Right atrium auricular region (tissue), 2 donors: ENCODE results near the gene CLEC16A. TPM values are rescaled to one million over a fixed set of nuclear protein-coding genes. Genes with fewer than 3 reads are reported as not detected.

Experiments
- DNase-seq: peaks from one replicate; pipeline ENCODE4 v3.0.0-alpha.2; 2019; ENCODE audit warnings: low spot score
- H3K27ac ChIP-seq, 2 donors: fragments of 200-600 bp; sonication (generic); 1 replicate in 1 of 2; 2 replicates in 1 of 2; pipeline ENCODE4 v1.5.1; 2016 to 2019
- H3K27me3 ChIP-seq, 2 donors: fragments of 200-600 bp; sonication (generic); one replicate each; pipeline versions ENCODE4 v1.5.1 to v1.6.0; 2017 to 2019
- H3K36me3 ChIP-seq: fragments of 200-600 bp; sonication (generic); one replicate; pipeline ENCODE4 v1.5.1; 2016
- H3K4me1 ChIP-seq, 2 donors: fragments of 200-600 bp; sonication (generic); one replicate each; pipeline versions ENCODE4 v1.5.1 to v1.6.0; 2017 to 2019
- H3K4me3 ChIP-seq, 2 donors: fragments of 200-600 bp; sonication (generic); 1 replicate in 1 of 2; 2 replicates in 1 of 2; pipeline ENCODE4 v1.5.1; 2017 to 2019; ENCODE audit warnings: mild to moderate bottlenecking in 1 of 2, moderate library complexity in 1 of 2
- H3K9me3 ChIP-seq, 2 donors: fragments of 200-600 bp; sonication (generic); one replicate each; pipeline ENCODE4 v1.5.1; 2019
- CTCF ChIP-seq, 2 donors: fragments of 200-600 bp; sonication (generic); IDR thresholded peaks; one replicate each; pipeline ENCODE4 v1.5.1; 2019; ENCODE audit warnings: antibody characterized with exemption in 2 of 2
- total RNA-seq, 2 donors: library from RNA; depleted of rRNA; stranded (reverse); fragments of >200 nt; gene quantifications; one replicate each; pipeline ENCODE4 v1.1.0, GENCODE V29; 2016

The CLEC16A gene
- total RNA-seq, 2 donors from 2014 or later = 24.1 to 49.0 TPM

- no peak for TF ChIP-seq CTCF (IDR thresholded peaks at IDR 0.05)
- H3K36me3 ChIP-seq = peaks cover 37% of the 10 kb centered on the region
- peaks cover 0 to 11% of the 10 kb centered on the region in 2 donors for H3K9me3 ChIP-seq
- no peak overlapping the region for H3K4me3 ChIP-seq
- peaks cover 0 to 9% of the 10 kb centered on the region in 2 donors for H3K4me1 ChIP-seq
- no peak for DNase-seq
- no peak overlapping the region for H3K27ac ChIP-seq
- H3K27me3 ChIP-seq = no peaks in the 10 kb centered on the region
These were observed 76.6 kb downstream of the CLEC16A start for GRCh38 chr16:11020792-11021551.

GRCh38 chr16:11022002-11022401 is 77.6 kb downstream of the CLEC16A start:
- H3K27me3 ChIP-seq = no peaks in the 10 kb centered on the region
- no peak overlapping the region for H3K27ac ChIP-seq
- H3K36me3 ChIP-seq = peaks cover 47% of the 10 kb centered on the region
- DNase-seq = no peak
- H3K9me3 ChIP-seq = peaks cover 0 to 21% of the 10 kb centered on the region in 2 donors
- H3K4me3 ChIP-seq = no peak overlapping the region
- H3K4me1 ChIP-seq = peaks cover 0 to 3% of the 10 kb centered on the region in 2 donors
- no peak for TF ChIP-seq CTCF (IDR thresholded peaks at IDR 0.05)

GRCh38 chr16:11023262-11024039 is 79.1 kb downstream of the CLEC16A start:
- Histone ChIP-seq H3K36me3 (peaks cover 55% of the 10 kb centered on the region), H3K9me3 (peaks cover 0 to 29% of the 10 kb centered on the region in 2 donors), H3K4me3 (no peak overlapping the region), H3K4me1 (no peaks in the 10 kb centered on the region), H3K27me3 (no peaks in the 10 kb centered on the region), H3K27ac (no peak overlapping the region)
- no peak for DNase-seq
- TF ChIP-seq CTCF (IDR thresholded peaks at IDR 0.05) = no peak

- Histone ChIP-seq H3K9me3 (peaks cover 0 to 39% of the 10 kb centered on the region in 2 donors), H3K27ac (no peak overlapping the region), H3K27me3 (no peaks in the 10 kb centered on the region), H3K4me3 (no peak overlapping the region), H3K4me1 (no peaks in the 10 kb centered on the region), H3K36me3 (peaks cover 61% of the 10 kb centered on the region)
- no peak for DNase-seq
- no peak for TF ChIP-seq CTCF (IDR thresholded peaks at IDR 0.05)
These were observed 80.1 kb downstream of the CLEC16A start for GRCh38 chr16:11024333-11025053.

GRCh38 chr16:11025120-11025531 is 80.8 kb downstream of the CLEC16A start:
- DNase-seq = no peak
- H3K9me3 ChIP-seq = peaks cover 0 to 39% of the 10 kb centered on the region in 2 donors
- no peak overlapping the region for H3K27ac ChIP-seq
- H3K36me3 ChIP-seq = peaks cover 59% of the 10 kb centered on the region
- H3K4me3 ChIP-seq = no peak overlapping the region
- H3K27me3 ChIP-seq = no peaks in the 10 kb centered on the region
- no peaks in the 10 kb centered on the region for H3K4me1 ChIP-seq
- no peak for TF ChIP-seq CTCF (IDR thresholded peaks at IDR 0.05)
